ENCODE measurements around the gene MADCAM1.

Gene MADCAM1

GRCh38 chr19:508204-509150 lies 12.2 kb downstream of the MADCAM1 start:
- DNase-seq (ENCODE audit: low spot score): no peak

DNA sequence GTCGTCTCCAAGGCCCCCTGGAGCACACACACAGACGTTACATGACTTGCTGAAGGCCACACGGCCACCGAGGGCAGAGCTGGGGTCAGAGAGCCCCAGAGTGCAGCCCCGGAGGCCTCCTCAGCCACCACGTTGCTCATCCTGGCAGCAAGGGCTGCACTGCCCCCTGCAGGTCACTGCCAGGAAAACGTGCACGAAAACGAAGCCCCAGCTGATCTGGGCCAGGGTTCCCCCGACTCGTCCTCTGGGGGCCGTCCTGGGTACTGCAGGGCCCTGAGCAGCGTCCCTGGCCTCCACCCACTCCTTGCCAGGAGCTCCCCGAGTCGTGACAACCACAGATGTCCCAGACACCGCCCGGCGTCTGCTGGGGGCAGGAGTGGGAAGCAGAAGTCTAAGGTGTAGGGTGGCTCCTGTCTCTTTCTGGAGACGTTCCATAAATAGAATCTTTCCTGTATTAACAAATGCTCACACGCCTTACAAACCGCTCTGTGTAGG lies 14.4 kb downstream of the MADCAM1 start:
- DNase-seq (ENCODE audit: low spot score): peak; percentile 84

- no peak for DNase-seq (ENCODE audit: low spot score)
These were observed 15.0 kb downstream of the MADCAM1 start for GRCh38 chr19:511101-511851.

GRCh38 chr19:512547-513365 lies 16.5 kb downstream of the MADCAM1 start:
- no peak for DNase-seq (ENCODE audit: low spot score)

DNA sequence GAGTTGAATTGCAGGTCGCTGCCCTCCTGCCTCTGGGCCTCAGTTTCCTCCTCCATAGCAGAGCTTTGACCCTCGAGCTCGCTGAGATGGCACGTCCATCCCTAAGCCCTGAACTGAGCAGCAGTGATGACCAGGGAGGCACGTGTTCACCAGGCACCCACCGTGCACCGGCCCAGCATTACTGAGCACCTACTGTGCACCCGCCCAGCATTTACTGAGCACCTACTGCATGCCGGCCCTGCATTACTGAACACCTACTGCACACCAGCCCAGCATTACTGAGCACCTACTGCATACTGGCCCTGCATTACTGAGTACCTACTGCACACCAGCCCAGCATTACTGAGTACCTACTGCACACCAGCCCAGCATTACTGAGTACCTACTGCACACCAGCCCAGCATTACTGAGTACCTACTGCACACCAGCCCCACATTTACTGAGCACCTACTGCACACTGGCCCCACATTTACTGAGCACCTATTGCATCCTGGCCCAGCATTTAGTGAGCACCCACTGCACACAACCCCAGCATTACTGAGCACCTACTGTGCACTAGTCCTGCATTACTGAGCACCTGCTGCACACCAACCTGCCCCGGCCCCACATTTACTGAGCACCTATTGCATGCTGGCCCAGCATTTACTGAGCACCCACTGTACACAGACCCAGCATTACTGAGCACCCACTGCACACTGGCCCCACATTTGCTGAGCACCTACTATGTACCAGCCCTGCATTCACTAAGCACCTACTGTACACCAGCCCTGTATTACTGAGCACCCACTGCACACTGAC lies 17.3 kb downstream of the MADCAM1 start:
- DNase-seq (ENCODE audit: low spot score): no peak

DNA sequence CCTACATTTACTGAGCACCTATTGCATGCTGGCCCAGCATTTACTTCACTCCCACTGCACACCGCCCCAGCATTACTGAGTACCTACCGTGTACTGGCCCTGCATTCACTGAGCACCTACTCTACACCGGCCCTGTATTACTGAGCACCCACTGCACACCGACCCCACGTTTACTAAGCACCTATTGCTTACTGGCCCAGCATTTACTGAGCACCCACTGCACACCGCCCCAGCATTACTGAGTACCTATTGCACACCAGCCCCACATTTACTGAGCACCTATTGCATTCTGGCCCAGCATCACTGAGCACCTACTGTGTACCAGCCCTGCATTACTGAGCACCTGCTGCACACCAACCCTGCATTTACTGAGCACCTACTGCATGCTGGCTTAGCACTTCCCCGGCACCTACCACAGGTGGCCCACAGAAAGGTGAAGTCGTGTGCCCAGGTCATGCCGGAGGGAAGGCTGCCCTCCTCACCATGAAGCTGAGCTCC lies 17.9 kb downstream of the MADCAM1 start:
- DNase-seq (ENCODE audit: low spot score): no peak

DNA sequence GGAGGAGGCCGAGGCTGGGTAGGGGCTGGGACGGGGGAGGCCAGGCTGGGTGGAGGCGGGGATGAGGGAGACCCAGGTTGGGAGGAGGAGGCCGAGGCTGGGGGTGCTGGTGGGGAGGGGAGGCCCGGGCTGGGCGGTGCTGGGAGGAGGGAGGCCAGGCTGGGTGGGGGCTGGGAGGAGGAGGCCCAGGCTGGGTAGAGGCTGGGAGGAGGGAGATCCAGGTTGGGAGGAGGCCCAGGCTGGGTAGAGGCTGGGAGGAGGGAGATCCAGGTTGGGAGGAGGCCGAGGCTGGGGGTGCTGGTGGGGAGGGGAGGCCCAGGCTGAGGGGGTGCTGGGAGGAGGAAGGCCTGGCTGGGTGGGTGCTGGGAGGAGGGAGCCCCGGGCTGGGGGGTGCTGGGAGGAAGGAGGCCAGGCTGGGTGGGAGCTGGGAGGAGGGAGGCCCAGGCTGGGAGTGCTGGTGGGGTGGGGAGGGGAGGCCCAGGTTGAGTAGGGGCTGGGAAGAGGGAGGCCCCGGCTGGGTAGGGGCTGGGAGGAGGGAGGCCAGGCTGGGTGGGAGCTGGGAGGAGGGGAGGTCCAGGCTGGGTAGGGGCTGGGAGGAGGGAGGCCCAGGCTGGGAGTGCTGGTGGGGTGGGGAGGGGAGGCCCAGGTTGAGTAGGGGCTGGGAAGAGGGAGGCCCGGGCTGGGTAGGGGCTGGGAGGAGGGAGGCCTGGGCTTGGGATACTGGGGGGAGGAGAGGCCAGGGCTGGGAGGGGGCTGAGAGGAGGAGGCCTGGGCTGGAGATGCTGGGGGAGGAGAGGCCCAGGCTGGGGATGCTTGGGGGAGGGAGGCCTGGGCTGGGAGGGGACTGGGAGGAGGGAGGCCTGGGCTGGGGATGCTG lies 21.7 kb downstream of the MADCAM1 start:
- DNase-seq (ENCODE audit: low spot score): no peak

DNA sequence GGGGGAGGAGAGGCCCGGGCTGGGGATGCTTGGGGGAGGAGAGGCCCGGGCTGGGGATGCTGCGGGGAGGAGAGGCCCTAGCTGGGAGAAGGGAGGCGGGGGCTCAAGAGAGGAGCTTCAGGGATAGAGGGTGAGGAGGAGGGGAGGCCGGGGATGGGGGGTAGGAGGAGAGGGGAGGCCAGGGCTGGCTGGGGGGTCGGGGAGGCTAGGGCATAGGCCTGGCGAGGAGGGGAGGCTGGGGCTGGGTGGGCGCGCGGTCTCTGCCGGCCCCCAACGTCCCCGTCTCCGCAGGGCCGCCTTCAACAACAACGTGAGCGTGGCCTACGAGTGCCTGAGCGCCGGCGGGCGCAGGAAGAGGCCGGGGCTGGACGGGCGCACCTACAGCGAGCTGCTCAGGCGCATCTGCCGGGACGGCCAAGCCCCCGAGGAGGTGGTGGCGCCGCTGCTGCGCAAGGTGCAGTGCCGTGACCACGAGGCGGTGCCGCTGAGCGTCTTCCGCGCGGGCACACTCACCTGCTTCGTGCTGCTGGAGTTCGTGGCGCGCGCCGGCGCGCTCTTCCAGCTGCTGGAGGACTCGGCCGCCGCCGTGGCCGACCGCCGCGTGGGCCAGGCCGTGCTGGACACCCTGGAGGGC lies 22.4 kb downstream of the MADCAM1 start:
- no peak for DNase-seq (ENCODE audit: low spot score)

GRCh38 chr19:519449-519865 lies 23.2 kb downstream of the MADCAM1 start:
- no peak for DNase-seq (ENCODE audit: low spot score)

GRCh38 chr19:522726-523125 lies 26.4 kb downstream of the MADCAM1 start:
- DNase-seq (ENCODE audit: low spot score): no peak

- DNase-seq (ENCODE audit: low spot score): no peak
These were observed 27.9 kb downstream of the MADCAM1 start for GRCh38 chr19:524062-524674.

DNA sequence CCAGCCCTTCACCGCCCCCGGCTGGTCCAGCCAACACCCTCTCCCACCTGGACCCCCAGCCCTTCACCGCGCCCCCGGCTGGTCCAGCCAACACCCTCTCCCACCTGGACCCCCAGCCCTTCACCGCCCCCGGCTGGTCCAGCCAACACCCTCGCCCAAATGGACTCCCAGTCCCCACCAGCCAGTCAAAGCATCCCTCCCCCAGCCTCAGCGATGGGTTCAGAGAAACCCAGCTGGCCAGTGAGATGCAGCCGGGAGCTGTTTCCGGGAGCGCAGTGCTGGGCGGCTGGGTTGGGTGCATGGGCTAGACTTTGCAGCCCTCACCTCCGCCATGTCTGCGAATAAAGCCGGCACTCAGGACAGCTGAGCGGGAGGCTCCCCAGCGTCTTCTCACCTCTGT lies 28.7 kb downstream of the MADCAM1 start:
- DNase-seq (ENCODE audit: low spot score): no peak

- DNase-seq (ENCODE audit: low spot score): no peak
These were observed 29.7 kb downstream of the MADCAM1 start for GRCh38 chr19:525857-526419.

- no peak for DNase-seq (ENCODE audit: low spot score)
These were observed 34.1 kb downstream of the MADCAM1 start for GRCh38 chr19:530134-531008.

DNA sequence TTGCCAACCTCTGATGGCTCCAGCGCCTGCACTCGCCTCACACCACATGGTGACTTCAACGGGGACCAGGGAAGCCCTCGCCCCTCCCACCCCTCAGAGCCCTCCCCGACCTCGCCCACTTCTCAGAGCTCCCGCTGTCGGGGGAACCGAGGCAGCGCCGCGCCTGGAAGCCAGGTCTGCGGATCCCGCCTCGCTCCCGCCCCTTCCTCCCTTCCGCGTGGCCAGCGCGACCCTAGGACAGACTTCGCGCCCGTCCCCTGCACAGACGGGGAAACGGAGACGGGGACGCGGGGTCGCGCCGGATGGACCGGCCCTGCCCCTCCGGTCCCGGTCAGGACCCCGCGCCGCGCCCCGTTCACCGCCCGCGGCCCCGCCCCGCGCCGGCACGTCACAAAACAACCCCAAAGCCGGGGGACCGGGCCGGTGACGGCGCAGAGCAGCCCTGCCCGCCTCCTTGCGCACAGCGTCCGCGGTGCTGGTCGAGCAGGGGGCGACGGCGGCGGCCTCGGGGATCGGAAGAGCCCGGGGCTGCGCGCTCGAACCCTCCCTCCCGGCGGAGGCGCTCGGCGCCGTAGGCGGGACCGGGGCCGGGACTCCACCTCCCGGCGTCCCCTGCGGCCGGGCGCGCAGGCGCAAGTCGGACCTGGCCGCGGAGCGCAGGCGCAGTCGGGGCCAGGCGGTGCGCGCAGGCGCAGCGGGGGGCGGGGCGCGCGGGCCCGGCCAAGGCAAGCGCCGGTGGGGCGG lies 34.9 kb downstream of the MADCAM1 start:
- DNase-seq (ENCODE audit: low spot score): peak; percentile 90

DNA sequence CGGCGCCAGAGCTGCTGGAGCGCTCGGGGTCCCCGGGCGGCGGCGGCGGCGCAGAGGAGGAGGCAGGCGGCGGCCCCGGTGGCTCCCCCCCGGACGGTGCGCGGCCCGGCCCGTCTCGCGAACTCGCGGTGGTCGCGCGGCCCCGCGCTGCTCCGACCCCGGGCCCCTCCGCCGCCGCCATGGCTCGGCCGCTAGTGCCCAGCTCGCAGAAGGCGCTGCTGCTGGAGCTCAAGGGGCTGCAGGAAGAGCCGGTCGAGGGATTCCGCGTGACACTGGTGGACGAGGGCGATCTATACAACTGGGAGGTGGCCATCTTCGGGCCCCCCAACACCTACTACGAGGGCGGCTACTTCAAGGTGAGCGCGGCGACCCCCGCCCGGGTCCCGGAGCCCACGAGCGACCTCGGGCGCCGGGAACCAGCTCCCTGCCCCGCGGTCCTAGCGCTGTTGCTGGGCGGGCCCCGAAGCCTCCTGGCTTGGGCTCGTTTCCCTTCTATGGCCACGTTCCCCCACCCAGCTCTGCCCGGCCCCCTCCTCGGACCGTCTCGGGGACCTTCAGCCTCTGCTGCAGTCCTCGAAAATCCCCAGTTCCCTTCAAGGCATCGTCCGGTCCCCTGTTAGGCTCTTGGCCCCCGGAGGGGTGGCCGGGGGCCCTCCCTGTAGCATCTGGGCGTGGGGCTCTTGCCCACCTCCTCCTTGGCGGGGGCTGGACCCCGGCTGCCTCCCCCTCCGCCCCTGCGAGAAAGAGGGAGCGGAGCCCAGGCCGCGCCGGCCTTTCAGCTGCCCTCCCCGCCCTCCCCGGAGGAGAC lies 35.7 kb downstream of the MADCAM1 start, which contains the start of gene CDC34:
Gene CDC34 (plus strand): TSS at position 8 of the 808 bp plus-strand sequence. CDS start 172 bp downstream, at position 180.
- DNase-seq (ENCODE audit: low spot score): no peak

Data from kidney tubule cell (primary cell).